Adrenal gland (tissue), 5 donors: ENCODE results near the gene TSPAN9.

Experiments
- POLR2A ChIP-seq, 2 donors: fragments of 450-650 bp; IDR thresholded peaks; one replicate each; pipeline ENCODE4 v1.6.1; 2017; ENCODE audit warnings: antibody characterized with exemption in 2 of 2, mild to moderate bottlenecking in 2 of 2, moderate library complexity in 1 of 2
- TF ChIP-seq, protein P1 (sequence below), 6 experiments: fragments of 450-650 bp in 4 of 6; fragments of 200-600 bp in 2 of 6; sonication (generic) in 1 of 6; IDR thresholded peaks; 1 replicate in 5 of 6; 2 replicates in 1 of 6; pipeline versions ENCODE4 v1.5.1 to v1.8.0; 2016 to 2021; ENCODE audit warnings: antibody characterized with exemption in 6 of 6, mild to moderate bottlenecking in 2 of 6, moderate library complexity in 1 of 6
- donor health status: DM: no; HTN: no; CAD: no.

DNA sequence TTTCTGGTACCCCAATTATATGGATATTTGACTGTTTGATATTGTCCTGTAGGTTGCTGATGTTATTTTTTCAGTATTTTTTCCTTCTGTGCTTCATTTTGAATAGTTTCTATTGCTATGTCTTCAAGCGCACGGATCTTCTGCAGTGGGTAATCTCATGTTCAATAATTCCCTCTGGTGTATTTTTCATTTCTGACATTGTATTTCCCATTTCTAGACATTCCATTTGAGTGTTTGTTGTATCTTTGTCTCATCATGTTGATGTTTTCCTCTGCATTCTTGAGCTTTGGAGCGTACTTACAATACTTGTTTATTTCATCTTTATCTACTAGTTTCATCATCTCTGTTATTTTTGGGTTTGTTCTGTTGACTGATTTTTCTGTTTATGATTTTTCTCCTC is 22.0 kb downstream of the TSPAN9 start:
- TF ChIP-seq, protein P1, sequence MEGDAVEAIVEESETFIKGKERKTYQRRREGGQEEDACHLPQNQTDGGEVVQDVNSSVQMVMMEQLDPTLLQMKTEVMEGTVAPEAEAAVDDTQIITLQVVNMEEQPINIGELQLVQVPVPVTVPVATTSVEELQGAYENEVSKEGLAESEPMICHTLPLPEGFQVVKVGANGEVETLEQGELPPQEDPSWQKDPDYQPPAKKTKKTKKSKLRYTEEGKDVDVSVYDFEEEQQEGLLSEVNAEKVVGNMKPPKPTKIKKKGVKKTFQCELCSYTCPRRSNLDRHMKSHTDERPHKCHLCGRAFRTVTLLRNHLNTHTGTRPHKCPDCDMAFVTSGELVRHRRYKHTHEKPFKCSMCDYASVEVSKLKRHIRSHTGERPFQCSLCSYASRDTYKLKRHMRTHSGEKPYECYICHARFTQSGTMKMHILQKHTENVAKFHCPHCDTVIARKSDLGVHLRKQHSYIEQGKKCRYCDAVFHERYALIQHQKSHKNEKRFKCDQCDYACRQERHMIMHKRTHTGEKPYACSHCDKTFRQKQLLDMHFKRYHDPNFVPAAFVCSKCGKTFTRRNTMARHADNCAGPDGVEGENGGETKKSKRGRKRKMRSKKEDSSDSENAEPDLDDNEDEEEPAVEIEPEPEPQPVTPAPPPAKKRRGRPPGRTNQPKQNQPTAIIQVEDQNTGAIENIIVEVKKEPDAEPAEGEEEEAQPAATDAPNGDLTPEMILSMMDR (IDR thresholded peaks at IDR 0.05) = no peak
- TF ChIP-seq POLR2A (IDR thresholded peaks at IDR 0.05) = no peak
